RWPE1 (cell line): ENCODE data around the gene CST9.

ENCODE experiments used
- CTCF ChIA-PET: fragments of 350-600 bp; sonication (Branson Sonifier 250); formaldehyde crosslinking; extraction: SDS; loops from one replicate; lab custom pipeline; 2021; lab: Yijun Ruan, JAX
- POLR2A ChIA-PET: fragments of 400-600 bp; formaldehyde crosslinking; extraction: SDS; loops from one replicate; lab custom pipeline; 2020; ENCODE audit warnings: antibody characterized with exemption; ENCODE audit not compliant: low non-redundant PET; lab: Yijun Ruan, JAX
- DNase-seq: peaks from one replicate; pipeline ENCODE4 v3.0.0; 2012; ENCODE audit warnings: low spot score
- H3K27ac ChIP-seq: fragments of 450-650 bp; 2 replicates; pipeline ENCODE4 v1.5.1; 2017
- CTCF ChIP-seq: fragments of 450-650 bp; conservative IDR thresholded peaks from 2 replicates; pipeline ENCODE4 v1.5.1; 2017; ENCODE audit warnings: low read depth, mild to moderate bottlenecking

Gene CST9

GRCh38 chr20:23562721-23563342, 42.9 kb downstream of the CST9 start:
- H3K27ac ChIP-seq: no peak overlapping the region
- POLR2A ChIA-PET: no interaction called here
- CTCF ChIA-PET: no interaction called here
- DNase-seq: no peak
- TF ChIP-seq CTCF: no peak

- no peak overlapping the region for H3K27ac ChIP-seq
- TF ChIP-seq CTCF: no peak
- ChIA-PET CTCF (no interaction called here), POLR2A (no interaction called here)
- no peak for DNase-seq
Measured at GRCh38 chr20:23554401-23554800, 51.3 kb downstream of the CST9 start.
